ENCODE results near the gene DHRS7. TPM values are rescaled to one million over a fixed set of nuclear protein-coding genes. Genes with fewer than 3 reads are reported as not detected.

Gene DHRS7
- total RNA-seq, 2 experiments from 2014 or later, result 24.5 to 28.6 TPM

DNA sequence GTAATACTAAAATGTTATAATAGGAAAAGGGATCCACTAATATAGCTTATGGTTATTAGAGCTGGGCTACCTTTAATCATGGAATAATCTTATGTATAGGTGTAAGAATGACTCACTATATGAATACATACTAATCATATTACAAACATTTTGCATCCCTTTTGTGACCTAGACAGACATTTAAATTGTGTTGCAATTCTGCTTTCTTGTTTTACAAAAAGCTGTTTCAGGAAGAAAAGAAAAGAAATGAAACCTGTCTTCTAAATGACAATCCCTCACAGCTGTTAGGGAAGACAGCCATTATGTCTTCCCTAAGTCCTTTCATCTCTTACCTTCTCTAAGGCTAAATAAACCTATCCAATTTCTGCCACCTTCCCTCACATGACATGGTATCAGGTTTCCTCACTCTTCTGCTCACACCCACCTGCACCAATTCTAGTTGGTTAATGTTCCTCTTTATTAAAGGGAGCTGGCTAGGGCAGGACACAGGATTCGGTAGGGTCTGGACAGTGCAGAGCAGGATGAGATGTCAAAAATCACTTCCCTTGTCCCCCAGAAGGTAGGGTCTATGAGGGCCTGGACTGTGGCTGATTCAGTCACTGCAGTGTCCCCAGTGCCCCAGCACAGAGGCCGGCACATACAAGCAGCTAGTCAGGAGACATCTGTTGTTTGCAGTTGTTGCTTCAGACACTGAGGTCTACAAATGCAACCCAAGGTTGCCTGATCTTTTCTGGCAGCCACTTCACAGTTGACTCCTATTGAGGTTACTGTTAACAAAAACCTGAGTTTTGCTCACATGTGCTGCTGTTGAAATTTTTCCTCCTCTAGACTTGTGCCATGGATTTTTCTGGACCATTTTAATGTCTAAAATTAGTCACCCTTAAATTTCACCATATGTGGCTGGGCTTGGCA, 3.7 kb downstream of the DHRS7 start:
- peak overlapping the region; percentile 39 for H3K4me3 Mint-ChIP-seq
- Histone ChIP-seq H3K9me3 (ENCODE audit: control insufficient read depth in 1 of 2, insufficient read depth in 1 of 2, low read length in 2 of 2) (no peaks in the 10 kb centered on the region), H3K27me3 (ENCODE audit: control insufficient read depth in 1 of 2, insufficient read depth in 2 of 2, low read length in 2 of 2) (no peaks in the 10 kb centered on the region), H3K27ac (ENCODE audit: low read depth in 1 of 2, low read length in 2 of 2) (peak overlapping the region; percentile 10 to 46), H3K36me3 (ENCODE audit: insufficient read depth, low read length) (peaks cover 6% of the 10 kb centered on the region), H3K4me3 (ENCODE audit: low read length) (no peak overlapping the region), H3K4me1 (ENCODE audit: insufficient read depth, low read length) (peaks cover 32% of the 10 kb centered on the region)
- peaks cover 83% of the 10 kb centered on the region for H3K4me1 Mint-ChIP-seq (ENCODE audit: low read depth)
- ChIA-PET CTCF (interaction anchor here (2.0 kb wide), 1 partner anchor 196 kb away, joined by 6 read pairs; no protein-coding TSS in a partner anchor), POLR2A (interaction anchor here (1.5 to 3.5 kb wide), 2 partner anchors 9 to 87 kb away, joined by 4 to 14 read pairs; partner anchors contain the start of gene PPM1A)
- no peaks in the 10 kb centered on the region for H3K9me3 Mint-ChIP-seq
- peak overlapping the region; percentile 79 for H3K27ac Mint-ChIP-seq
- peak in 1 of 14 experiments; percentile 31 for DNase-seq
- intact Hi-C loops (cut with DNase I, micrococcal nuclease), result no loop called here
- no peaks in the 10 kb centered on the region for H3K27me3 Mint-ChIP-seq
- no peak for ATAC-seq (ENCODE audit: poor library complexity)
- H3K36me3 Mint-ChIP-seq (ENCODE audit: low read depth), result peaks cover 37% of the 10 kb centered on the region
- TF ChIP-seq, protein P1, sequence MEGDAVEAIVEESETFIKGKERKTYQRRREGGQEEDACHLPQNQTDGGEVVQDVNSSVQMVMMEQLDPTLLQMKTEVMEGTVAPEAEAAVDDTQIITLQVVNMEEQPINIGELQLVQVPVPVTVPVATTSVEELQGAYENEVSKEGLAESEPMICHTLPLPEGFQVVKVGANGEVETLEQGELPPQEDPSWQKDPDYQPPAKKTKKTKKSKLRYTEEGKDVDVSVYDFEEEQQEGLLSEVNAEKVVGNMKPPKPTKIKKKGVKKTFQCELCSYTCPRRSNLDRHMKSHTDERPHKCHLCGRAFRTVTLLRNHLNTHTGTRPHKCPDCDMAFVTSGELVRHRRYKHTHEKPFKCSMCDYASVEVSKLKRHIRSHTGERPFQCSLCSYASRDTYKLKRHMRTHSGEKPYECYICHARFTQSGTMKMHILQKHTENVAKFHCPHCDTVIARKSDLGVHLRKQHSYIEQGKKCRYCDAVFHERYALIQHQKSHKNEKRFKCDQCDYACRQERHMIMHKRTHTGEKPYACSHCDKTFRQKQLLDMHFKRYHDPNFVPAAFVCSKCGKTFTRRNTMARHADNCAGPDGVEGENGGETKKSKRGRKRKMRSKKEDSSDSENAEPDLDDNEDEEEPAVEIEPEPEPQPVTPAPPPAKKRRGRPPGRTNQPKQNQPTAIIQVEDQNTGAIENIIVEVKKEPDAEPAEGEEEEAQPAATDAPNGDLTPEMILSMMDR (IDR thresholded peaks at IDR 0.05), result no peak

DNA sequence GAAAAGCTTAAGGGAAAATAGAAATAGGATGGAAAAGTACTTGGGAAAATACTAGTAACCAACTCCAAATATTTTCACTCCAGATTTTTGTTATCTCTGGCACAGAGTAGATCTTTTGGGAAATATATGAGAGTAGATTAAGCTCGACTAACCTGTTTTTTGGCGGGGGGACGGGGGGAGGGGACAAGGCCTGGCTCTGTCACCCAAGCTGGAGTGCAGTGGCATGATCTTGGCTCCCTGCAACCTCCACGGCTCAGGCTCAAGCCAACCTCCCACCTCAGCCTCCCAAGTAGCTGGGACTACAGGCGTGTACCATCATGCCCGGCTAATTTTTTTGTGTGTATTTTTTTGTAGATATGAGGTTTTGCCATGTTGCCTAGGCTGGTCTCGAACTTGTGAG, 4.8 kb downstream of the DHRS7 start:
- Histone ChIP-seq H3K27me3 (ENCODE audit: control insufficient read depth in 1 of 2, insufficient read depth in 2 of 2, low read length in 2 of 2) (no peaks in the 10 kb centered on the region), H3K36me3 (ENCODE audit: insufficient read depth, low read length) (peaks cover 6% of the 10 kb centered on the region), H3K27ac (ENCODE audit: low read depth in 1 of 2, low read length in 2 of 2) (no peak overlapping the region), H3K9me3 (ENCODE audit: control insufficient read depth in 1 of 2, insufficient read depth in 1 of 2, low read length in 2 of 2) (no peaks in the 10 kb centered on the region), H3K4me3 (ENCODE audit: low read length) (no peak overlapping the region), H3K4me1 (ENCODE audit: insufficient read depth, low read length) (peaks cover 27% of the 10 kb centered on the region)
- DNase-seq (no peak), ATAC-seq (ENCODE audit: poor library complexity) (no peak)
- TF ChIP-seq, protein P1 (IDR thresholded peaks at IDR 0.05), result no peak
- H3K4me1 Mint-ChIP-seq (ENCODE audit: low read depth), result peaks cover 83% of the 10 kb centered on the region
- H3K27ac Mint-ChIP-seq, result peak overlapping the region; percentile 79
- CTCF ChIA-PET, result interaction anchor here (0.7 kb wide), 1 partner anchor 574 kb away, joined by 3 read pairs; no protein-coding TSS in a partner anchor
- intact Hi-C loops (cut with DNase I, micrococcal nuclease), result no loop called here
- POLR2A ChIA-PET, result interaction anchor here (1.5 to 3.5 kb wide), 2 partner anchors 8 to 88 kb away, joined by 4 to 14 read pairs; partner anchors contain the start of gene PPM1A
- no peak overlapping the region for H3K4me3 Mint-ChIP-seq
- H3K36me3 Mint-ChIP-seq (ENCODE audit: low read depth), result peaks cover 47% of the 10 kb centered on the region
- H3K9me3 Mint-ChIP-seq, result no peaks in the 10 kb centered on the region
- H3K27me3 Mint-ChIP-seq, result no peaks in the 10 kb centered on the region

DNA sequence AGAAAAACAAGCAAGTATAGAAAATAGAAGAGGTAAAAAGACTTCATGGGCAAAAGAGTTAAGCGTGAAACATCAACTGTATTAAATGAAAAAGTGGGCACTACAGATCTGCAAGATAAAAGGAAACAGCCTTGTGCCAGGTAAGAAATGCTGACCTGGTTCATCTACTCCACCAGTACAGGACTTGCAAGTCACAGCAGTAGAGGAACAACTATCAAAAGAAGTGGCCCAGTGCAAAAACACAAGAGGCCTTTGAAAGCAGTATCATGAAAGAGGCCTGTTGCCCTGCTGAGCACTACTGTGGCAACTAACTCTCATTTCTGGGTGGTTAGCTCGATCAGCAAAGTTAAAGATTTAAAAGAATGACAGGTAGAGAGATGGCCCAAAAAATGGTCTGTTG, 10.5 kb downstream of the DHRS7 start:
- peaks cover 29% of the 10 kb centered on the region for H3K4me1 ChIP-seq (ENCODE audit: insufficient read depth, low read length)
- ChIA-PET CTCF (interaction anchor here (4.0 kb wide), 1 partner anchor 11 kb away, joined by 14 read pairs; the partner anchor contains the start of gene DHRS7), POLR2A (interaction anchor here (1.1 to 2.0 kb wide), 3 partner anchors 10 to 93 kb away, joined by 3 to 15 read pairs (median 4); partner anchors contain the start of gene DHRS7)
- no peaks in the 10 kb centered on the region for H3K9me3 ChIP-seq (ENCODE audit: control insufficient read depth in 1 of 2, insufficient read depth in 1 of 2, low read length in 2 of 2)
- Mint-ChIP-seq H3K4me3 (peak overlapping the region; percentile 7), H3K9me3 (no peaks in the 10 kb centered on the region), H3K27ac (peak overlapping the region; percentile 73), H3K36me3 (ENCODE audit: low read depth) (peaks cover 68% of the 10 kb centered on the region), H3K27me3 (no peaks in the 10 kb centered on the region), H3K4me1 (ENCODE audit: low read depth) (peaks cover 81% of the 10 kb centered on the region)
- H3K27ac ChIP-seq (ENCODE audit: low read depth in 1 of 2, low read length in 2 of 2), result peak overlapping the region in 1 of 2 donors; percentile 57
- TF ChIP-seq, protein P1 (IDR thresholded peaks at IDR 0.05), result no peak
- no peaks in the 10 kb centered on the region for H3K27me3 ChIP-seq (ENCODE audit: control insufficient read depth in 1 of 2, insufficient read depth in 2 of 2, low read length in 2 of 2)
- intact Hi-C loops (cut with DNase I, micrococcal nuclease), result loop anchor here in 1 of 2 experiments (5.0 kb wide), 1 partner anchor 62 kb away; the partner anchor contains the start of gene PCNX4
- no peak for ATAC-seq (ENCODE audit: poor library complexity)
- peaks cover 26% of the 10 kb centered on the region for H3K36me3 ChIP-seq (ENCODE audit: insufficient read depth, low read length)
- no peak overlapping the region for H3K4me3 ChIP-seq (ENCODE audit: low read length)
- no peak for DNase-seq

Measured in CD4-positive, alpha-beta T cell (primary cell).